SJCRH30 (cell line): ENCODE results near the gene DEFB113. TPM values are rescaled to one million over a fixed set of nuclear protein-coding genes. Genes with fewer than 3 reads are reported as not detected.
A peak's percentile ranks its signal among the peaks of the same experiment; 100 is the strongest.

Experiments
- DNase-seq, 2 experiments: peaks; one replicate each; pipeline ENCODE4 v3.0.0-alpha.2; 2015 to 2020
- H3K27ac ChIP-seq: fragments of 250-450 bp; sonication (Bioruptor Pico); 2 replicates; pipeline ENCODE4 v1.5.1; 2020; ENCODE audit warnings: mild to moderate bottlenecking, moderate library complexity
- H3K27me3 ChIP-seq: fragments of 250-450 bp; sonication (Bioruptor Pico); 2 replicates; pipeline ENCODE4 v1.5.1; 2020; ENCODE audit warnings: mild to moderate bottlenecking, moderate library complexity
- H3K36me3 ChIP-seq: fragments of 250-450 bp; sonication (Bioruptor Pico); 2 replicates; pipeline ENCODE4 v1.5.1; 2020; ENCODE audit warnings: mild to moderate bottlenecking, moderate library complexity
- H3K4me1 ChIP-seq: fragments of 250-450 bp; sonication (Bioruptor Pico); 2 replicates; pipeline ENCODE4 v1.5.1; 2020; ENCODE audit warnings: mild to moderate bottlenecking, moderate library complexity
- H3K4me3 ChIP-seq: fragments of 250-450 bp; sonication (Bioruptor Pico); 2 replicates; pipeline ENCODE4 v1.5.1; 2020; ENCODE audit warnings: mild to moderate bottlenecking, moderate library complexity
- H3K9me3 ChIP-seq: fragments of 250-450 bp; sonication (Bioruptor Pico); replicated peaks from 2 replicates; pipeline ENCODE4 v1.5.1; 2020; ENCODE audit warnings: mild to moderate bottlenecking, moderate library complexity
- total RNA-seq: library from RNA; depleted of rRNA; stranded (reverse); fragments of >200 nt; shearing (Covaris generic); gene quantifications from 2 replicates; pipeline ENCODE4 v1.2.3, GENCODE V29; 2014; rRNA removed

DEFB113 gene, protein sequence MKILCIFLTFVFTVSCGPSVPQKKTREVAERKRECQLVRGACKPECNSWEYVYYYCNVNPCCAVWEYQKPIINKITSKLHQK
- not detected in 2 replicates for total RNA-seq

GRCh38 chr6:49969605-49970004 is at the start of gene DEFB113:
TSS of gene DEFB113 (minus strand) at chr6:49969625. CDS start at chr6:49969625, 0 bp downstream.
- Histone ChIP-seq H3K27ac (no peak within 1 kb of the TSS), H3K4me3 (no peak within 1 kb of the TSS), H3K27me3 (no peaks in the 10 kb centered on the region), H3K4me1 (no peaks in the 10 kb centered on the region), H3K9me3 (no peaks in the 10 kb centered on the region), H3K36me3 (no peaks in the 10 kb centered on the region)
- DNase-seq = no peak

DNA sequence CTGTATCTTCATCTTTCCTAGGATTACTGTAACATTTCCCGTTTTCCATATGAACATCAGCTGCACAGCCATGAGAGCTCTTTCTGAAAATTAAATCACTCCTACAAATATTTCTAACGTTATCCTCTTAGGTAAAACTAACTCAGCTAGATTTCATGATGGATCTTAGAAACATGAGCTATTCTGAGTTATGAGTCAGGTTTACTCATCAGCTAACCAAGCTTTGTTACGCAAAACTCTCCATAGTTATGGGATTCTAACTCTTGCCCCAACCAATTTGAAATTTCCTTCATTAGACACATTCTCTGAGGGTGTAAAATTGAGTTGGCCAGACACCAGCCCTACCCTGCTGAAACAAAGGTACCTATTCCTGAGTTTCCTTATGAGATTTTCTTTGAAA is 38.4 kb upstream of the DEFB113 start:
- Histone ChIP-seq H3K27ac (no peak overlapping the region), H3K4me3 (no peak overlapping the region), H3K36me3 (no peaks in the 10 kb centered on the region), H3K9me3 (no peaks in the 10 kb centered on the region), H3K27me3 (no peaks in the 10 kb centered on the region), H3K4me1 (no peaks in the 10 kb centered on the region)
- no peak for DNase-seq

GRCh38 chr6:50003139-50003538 is 33.7 kb upstream of the DEFB113 start:
- no peak overlapping the region for H3K4me3 ChIP-seq
- H3K4me1 ChIP-seq = no peaks in the 10 kb centered on the region
- H3K9me3 ChIP-seq = no peaks in the 10 kb centered on the region
- no peaks in the 10 kb centered on the region for H3K27me3 ChIP-seq
- no peak for DNase-seq
- no peaks in the 10 kb centered on the region for H3K36me3 ChIP-seq
- H3K27ac ChIP-seq = no peak overlapping the region

GRCh38 chr6:49995278-49995677 is 25.9 kb upstream of the DEFB113 start:
- Histone ChIP-seq H3K4me3 (no peak overlapping the region), H3K27ac (no peak overlapping the region), H3K27me3 (no peaks in the 10 kb centered on the region), H3K36me3 (no peaks in the 10 kb centered on the region), H3K9me3 (no peaks in the 10 kb centered on the region), H3K4me1 (no peaks in the 10 kb centered on the region)
- no peak for DNase-seq

DNA sequence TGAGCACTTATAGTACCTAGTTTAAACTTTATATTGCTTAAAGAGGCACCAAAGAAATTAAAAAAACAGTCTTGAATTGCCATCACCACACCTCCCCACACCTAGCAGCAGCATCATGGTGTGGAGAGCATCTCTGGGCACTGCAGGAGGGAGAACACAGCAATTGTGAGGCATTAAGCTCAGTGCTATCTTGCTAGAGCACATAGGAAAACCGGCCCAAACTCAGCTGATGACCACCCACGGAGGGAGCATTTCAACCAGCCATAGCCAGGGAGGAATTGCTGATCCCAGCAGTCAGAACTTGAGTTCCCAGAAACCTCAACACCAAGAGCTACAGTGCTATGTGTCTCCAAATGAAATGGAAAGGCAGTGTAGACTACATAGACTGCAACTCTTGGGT is 19.5 kb upstream of the DEFB113 start:
- Histone ChIP-seq H3K27ac (no peak overlapping the region), H3K4me3 (no peak overlapping the region), H3K4me1 (no peaks in the 10 kb centered on the region), H3K9me3 (no peaks in the 10 kb centered on the region), H3K27me3 (no peaks in the 10 kb centered on the region), H3K36me3 (no peaks in the 10 kb centered on the region)
- DNase-seq = no peak

GRCh38 chr6:49987749-49988148 is 18.3 kb upstream of the DEFB113 start:
- Histone ChIP-seq H3K27ac (no peak overlapping the region), H3K9me3 (no peaks in the 10 kb centered on the region), H3K4me3 (no peak overlapping the region), H3K27me3 (no peaks in the 10 kb centered on the region), H3K36me3 (no peaks in the 10 kb centered on the region), H3K4me1 (no peaks in the 10 kb centered on the region)
- no peak for DNase-seq

DNA sequence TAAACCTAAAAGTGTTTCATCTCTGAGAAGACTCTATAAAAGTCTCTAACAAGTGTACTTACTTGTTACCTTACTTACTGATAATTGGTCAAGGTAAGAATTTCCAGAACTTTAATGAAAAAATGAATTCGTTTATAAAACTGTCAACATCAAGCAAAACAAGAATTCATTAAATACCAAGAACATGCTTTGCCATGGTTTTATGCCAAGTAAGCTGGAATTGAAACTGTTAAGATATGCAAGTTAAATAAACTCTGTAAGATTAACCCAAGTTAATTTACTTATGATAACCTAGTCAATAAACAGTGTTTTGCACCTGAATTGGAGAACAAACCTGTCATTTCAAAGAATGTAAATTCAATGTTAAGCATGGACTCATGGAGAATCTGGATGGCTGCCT is 17.1 kb upstream of the DEFB113 start:
- no peak overlapping the region for H3K27ac ChIP-seq
- DNase-seq = no peak
- no peaks in the 10 kb centered on the region for H3K4me1 ChIP-seq

GRCh38 chr6:49982046-49982445 is 12.6 kb upstream of the DEFB113 start:
- H3K4me1 ChIP-seq = no peaks in the 10 kb centered on the region
- no peak overlapping the region for H3K27ac ChIP-seq
- H3K9me3 ChIP-seq = no peaks in the 10 kb centered on the region
- no peaks in the 10 kb centered on the region for H3K36me3 ChIP-seq
- H3K27me3 ChIP-seq = no peaks in the 10 kb centered on the region
- no peak for DNase-seq
- H3K4me3 ChIP-seq = no peak overlapping the region

More for the DNA sequence above, 17.1 kb upstream of the DEFB113 start:
- Histone ChIP-seq H3K9me3 (no peaks in the 10 kb centered on the region), H3K36me3 (no peaks in the 10 kb centered on the region), H3K4me3 (no peak overlapping the region), H3K27me3 (no peaks in the 10 kb centered on the region)

DNA sequence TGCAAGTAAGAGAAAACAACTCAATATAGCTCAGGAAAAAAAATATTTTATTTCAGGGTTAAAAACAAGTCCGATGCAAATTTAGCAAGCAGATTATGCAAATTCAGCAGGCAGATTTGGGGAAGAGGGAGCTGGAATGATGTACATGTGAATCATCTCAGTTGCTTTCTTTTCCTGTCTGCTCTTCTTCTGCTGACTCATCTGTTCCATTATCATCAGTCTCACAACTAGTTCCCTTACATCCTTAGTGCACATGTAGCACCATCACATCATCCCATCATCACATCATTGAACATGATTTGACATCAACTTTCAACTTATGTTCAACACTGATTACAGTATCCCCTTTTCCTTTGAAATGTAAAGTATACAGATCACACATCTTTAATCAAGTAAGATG is 11.5 kb upstream of the DEFB113 start:
- no peak overlapping the region for H3K27ac ChIP-seq
- no peaks in the 10 kb centered on the region for H3K9me3 ChIP-seq
- no peaks in the 10 kb centered on the region for H3K36me3 ChIP-seq
- no peak for DNase-seq
- no peaks in the 10 kb centered on the region for H3K27me3 ChIP-seq
- no peak overlapping the region for H3K4me3 ChIP-seq
- H3K4me1 ChIP-seq = no peaks in the 10 kb centered on the region

DNA sequence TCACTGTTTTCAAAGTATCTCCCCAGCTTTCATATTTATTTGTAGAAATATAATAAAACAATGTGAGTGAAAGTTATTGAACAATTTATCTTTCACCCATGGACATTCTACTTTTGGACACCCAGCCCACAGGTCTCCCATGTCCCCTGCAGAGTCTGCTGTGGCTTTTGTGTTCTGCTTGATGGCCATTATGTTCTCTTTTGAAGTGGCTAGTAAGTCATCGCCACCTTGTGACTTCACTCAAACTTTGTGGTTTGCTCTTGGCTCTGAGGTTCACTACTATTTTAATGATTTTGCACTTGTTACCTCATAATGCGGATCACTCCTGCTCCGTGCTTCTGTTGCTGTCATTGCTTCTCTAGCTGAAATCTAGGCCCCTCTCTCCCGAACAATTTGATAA is 10.2 kb upstream of the DEFB113 start:
- Histone ChIP-seq H3K9me3 (no peaks in the 10 kb centered on the region), H3K27ac (no peak overlapping the region), H3K4me1 (no peaks in the 10 kb centered on the region), H3K36me3 (no peaks in the 10 kb centered on the region), H3K27me3 (no peaks in the 10 kb centered on the region), H3K4me3 (no peak overlapping the region)
- DNase-seq = peak; percentile 4 to 39

DNA sequence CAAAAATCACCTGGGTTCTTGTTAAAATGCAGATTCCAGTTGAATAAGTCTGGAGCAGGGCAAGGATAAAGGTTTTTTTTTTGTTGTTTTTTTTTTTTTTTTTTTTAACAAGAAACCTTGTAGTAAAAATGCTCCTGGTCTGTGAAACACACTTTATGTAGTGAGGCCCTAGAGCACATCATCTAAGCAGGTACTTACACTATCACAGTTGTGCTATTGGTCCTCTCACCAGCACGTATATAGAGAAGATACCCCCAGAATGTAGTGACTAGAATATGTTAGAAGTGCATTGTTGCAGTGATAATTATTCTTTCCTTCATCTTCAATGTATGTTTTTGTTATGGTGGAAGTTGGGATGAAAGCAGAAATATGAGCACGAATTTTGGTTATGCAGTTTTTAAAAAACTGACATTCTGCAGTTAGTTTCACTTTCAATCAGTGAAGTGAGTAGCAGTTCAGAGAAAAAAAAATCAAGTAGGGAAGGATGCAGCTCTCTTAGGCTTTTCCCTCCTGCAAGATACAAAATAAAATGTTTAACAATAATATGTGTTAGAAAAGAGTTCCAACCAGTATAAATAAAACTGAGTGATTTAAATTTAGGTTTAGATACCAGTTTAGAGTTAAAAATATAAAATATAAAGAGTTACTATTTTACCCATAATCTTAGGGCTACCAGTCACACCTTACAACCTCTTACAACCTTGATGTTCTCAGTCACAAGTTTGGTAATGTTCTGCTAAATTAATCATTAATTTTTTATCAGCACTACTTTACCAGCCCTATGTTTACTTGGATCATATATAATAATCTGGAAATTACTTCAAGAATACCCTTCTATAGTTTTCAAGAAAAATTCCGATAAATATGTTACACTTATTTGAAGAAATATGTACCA is 9.2 kb upstream of the DEFB113 start:
- Histone ChIP-seq H3K4me1 (no peaks in the 10 kb centered on the region), H3K9me3 (no peaks in the 10 kb centered on the region), H3K36me3 (no peaks in the 10 kb centered on the region), H3K27me3 (no peaks in the 10 kb centered on the region), H3K27ac (no peak overlapping the region), H3K4me3 (no peak overlapping the region)
- DNase-seq = no peak

GRCh38 chr6:49966823-49967222 is 2.6 kb downstream of the DEFB113 start:
- H3K36me3 ChIP-seq = no peaks in the 10 kb centered on the region
- DNase-seq = no peak
- H3K9me3 ChIP-seq = no peaks in the 10 kb centered on the region
- no peaks in the 10 kb centered on the region for H3K4me1 ChIP-seq
- no peaks in the 10 kb centered on the region for H3K27me3 ChIP-seq
- H3K27ac ChIP-seq = no peak overlapping the region
- H3K4me3 ChIP-seq = no peak overlapping the region

GRCh38 chr6:49966334-49966733 is 3.1 kb downstream of the DEFB113 start:
- Histone ChIP-seq H3K27ac (no peak overlapping the region), H3K4me1 (no peaks in the 10 kb centered on the region), H3K9me3 (no peaks in the 10 kb centered on the region), H3K36me3 (no peaks in the 10 kb centered on the region), H3K27me3 (no peaks in the 10 kb centered on the region), H3K4me3 (no peak overlapping the region)
- DNase-seq = no peak

DNA sequence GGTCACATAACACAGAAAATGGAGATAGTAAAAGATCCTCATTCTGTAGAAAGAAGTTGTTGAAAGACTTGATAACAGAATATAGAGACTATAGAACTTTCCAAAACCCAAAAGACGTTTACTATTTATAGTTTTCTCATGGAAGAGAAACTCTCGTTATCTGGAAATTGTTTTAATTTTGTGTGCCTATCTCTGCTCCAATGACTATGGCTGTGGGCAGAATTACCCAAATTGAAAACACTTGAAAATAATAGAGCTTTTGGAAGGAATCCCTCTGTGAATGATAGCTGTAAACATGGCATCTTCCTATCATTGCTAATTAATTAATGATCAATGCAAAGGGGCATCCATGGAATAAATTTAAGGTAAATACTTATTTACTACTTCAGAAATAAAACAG is 5.4 kb downstream of the DEFB113 start, which contains the start of gene DEFB114:
DEFB114 (minus strand) TSS at position 101 of the 400 bp plus-strand sequence; CDS start at position 42, 59 bp downstream.
- H3K27me3 ChIP-seq = no peaks in the 10 kb centered on the region
- H3K4me3 ChIP-seq = no peak within 1 kb of the TSS
- no peaks in the 10 kb centered on the region for H3K4me1 ChIP-seq
- no peaks in the 10 kb centered on the region for H3K36me3 ChIP-seq
- H3K27ac ChIP-seq = no peak within 1 kb of the TSS
- no peak for DNase-seq
- H3K9me3 ChIP-seq = no peaks in the 10 kb centered on the region

DNA sequence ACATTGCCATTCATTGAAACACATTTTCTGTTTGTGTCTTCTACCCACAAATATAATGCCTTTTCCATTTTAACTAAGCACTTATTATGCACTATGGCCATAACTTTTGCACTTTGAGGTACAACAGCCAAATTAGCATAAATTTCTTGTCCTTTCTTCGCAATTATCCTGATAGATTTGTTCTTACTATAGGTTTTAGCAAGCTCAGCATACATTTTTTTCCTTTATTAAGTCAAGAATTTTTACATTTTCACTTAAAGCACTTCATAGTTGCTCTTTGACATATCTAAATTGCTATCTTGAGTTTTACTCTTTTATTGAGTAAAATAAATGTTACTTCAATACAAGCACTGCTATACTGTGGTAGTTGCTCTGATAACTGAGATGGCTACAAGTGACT is 11.2 kb downstream of the DEFB113 start:
- no peak overlapping the region for H3K27ac ChIP-seq
- no peaks in the 10 kb centered on the region for H3K4me1 ChIP-seq
- DNase-seq = no peak
- H3K36me3 ChIP-seq = no peaks in the 10 kb centered on the region
- no peak overlapping the region for H3K4me3 ChIP-seq
- H3K9me3 ChIP-seq = no peaks in the 10 kb centered on the region
- no peaks in the 10 kb centered on the region for H3K27me3 ChIP-seq

DNA sequence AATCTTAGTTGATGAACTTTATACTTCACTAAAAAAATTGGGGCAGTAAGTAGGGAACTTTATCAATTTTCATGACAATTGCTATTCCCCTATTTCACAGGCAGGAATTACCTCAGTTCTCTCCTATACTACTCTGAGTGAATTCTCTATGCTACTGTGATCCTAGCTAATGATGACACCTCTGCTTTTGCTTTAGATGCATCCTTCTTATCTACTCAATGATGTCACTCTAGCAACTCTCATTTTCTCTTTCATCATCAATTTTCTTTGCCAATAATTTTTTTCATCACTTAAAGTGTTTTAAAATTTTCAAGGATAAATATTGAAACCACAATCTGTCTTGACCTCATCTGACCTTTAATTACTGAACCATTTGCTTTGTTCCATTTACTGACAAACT is 13.6 kb downstream of the DEFB113 start:
- no peaks in the 10 kb centered on the region for H3K9me3 ChIP-seq
- no peak overlapping the region for H3K27ac ChIP-seq
- H3K4me1 ChIP-seq = no peaks in the 10 kb centered on the region
- no peaks in the 10 kb centered on the region for H3K27me3 ChIP-seq
- DNase-seq = no peak
- H3K36me3 ChIP-seq = no peaks in the 10 kb centered on the region
- no peak overlapping the region for H3K4me3 ChIP-seq
